Nephron progenitor cell (in vitro differentiated cells): Measurements from ENCODE around the gene NUCB1.
"Not testable (repeated sequence)": the region's sequence is repeated elsewhere in the genome, so short reads cannot be mapped to it uniquely, and the experiment has no call there.

Experiments used
- DNase-seq: peaks from one replicate; pipeline ENCODE4 v3.0.0; 2021
- H3K27ac Mint-ChIP-seq: 2 replicates; pipeline ENCODE4 v1.8.0; 2021; ENCODE audit warnings: mild to moderate bottlenecking, moderate library complexity, mixed read lengths
- H3K27me3 Mint-ChIP-seq: 2 replicates; pipeline ENCODE4 v1.8.0; 2021; ENCODE audit warnings: mild to moderate bottlenecking, low read depth, mixed read lengths; ENCODE audit not compliant: poor library complexity
- H3K36me3 Mint-ChIP-seq: 2 replicates; pipeline ENCODE4 v1.8.0; 2021; ENCODE audit warnings: low read depth, mixed read lengths
- H3K4me1 Mint-ChIP-seq: 2 replicates; pipeline ENCODE4 v1.8.0; 2021; ENCODE audit warnings: mixed read lengths
- H3K4me3 Mint-ChIP-seq: 2 replicates; pipeline ENCODE4 v1.8.0; 2021; ENCODE audit warnings: mild to moderate bottlenecking, moderate library complexity, mixed read lengths
- H3K9me3 Mint-ChIP-seq: 2 replicates; pipeline ENCODE4 v1.8.0; 2021; ENCODE audit warnings: mild to moderate bottlenecking, moderate library complexity, mixed read lengths
- TF ChIP-seq, protein P1 (sequence below): fragments of 200-600 bp; sonication (generic); IDR thresholded peaks from 2 replicates; pipeline ENCODE4 v1.5.0; 2021; ENCODE audit warnings: antibody characterized with exemption

Gene NUCB1

DNA sequence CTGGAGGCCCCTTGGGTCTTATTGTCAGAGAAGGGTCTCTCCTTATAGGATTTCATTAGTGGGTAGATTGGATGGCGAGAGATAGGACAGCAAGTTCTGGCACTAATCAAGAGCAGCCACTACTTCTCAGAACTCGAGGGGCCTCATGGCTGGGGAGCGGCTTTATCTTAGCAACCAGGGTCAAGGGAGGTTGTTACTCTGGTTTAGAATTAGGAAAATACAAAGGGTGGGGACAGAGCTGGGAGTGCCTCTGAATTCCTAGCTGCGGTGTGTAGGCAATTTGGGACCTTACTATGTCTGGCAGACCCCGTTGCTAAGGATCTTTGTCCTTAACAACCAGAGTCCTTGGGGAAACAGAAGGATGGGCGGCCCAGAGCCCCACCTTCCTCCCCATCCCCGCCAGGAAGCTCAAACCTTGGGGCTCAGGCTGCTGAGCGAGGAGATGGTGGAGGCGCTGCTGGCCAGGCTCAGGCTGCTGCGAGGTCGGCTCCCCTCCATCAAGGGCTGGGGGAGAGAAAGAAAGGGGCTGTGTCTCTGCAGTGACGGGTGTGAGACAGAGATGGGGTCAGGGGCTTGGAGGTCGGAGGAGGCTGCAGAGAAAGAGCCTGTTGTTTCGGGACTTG lies 32.9 kb upstream of the NUCB1 start:
- H3K4me3 Mint-ChIP-seq, result peak overlapping the region; percentile 90
- H3K9me3 Mint-ChIP-seq, result no peaks in the 10 kb centered on the region
- DNase-seq, result no peak
- peak overlapping the region; percentile 92 for H3K27ac Mint-ChIP-seq
- TF ChIP-seq, protein P1, sequence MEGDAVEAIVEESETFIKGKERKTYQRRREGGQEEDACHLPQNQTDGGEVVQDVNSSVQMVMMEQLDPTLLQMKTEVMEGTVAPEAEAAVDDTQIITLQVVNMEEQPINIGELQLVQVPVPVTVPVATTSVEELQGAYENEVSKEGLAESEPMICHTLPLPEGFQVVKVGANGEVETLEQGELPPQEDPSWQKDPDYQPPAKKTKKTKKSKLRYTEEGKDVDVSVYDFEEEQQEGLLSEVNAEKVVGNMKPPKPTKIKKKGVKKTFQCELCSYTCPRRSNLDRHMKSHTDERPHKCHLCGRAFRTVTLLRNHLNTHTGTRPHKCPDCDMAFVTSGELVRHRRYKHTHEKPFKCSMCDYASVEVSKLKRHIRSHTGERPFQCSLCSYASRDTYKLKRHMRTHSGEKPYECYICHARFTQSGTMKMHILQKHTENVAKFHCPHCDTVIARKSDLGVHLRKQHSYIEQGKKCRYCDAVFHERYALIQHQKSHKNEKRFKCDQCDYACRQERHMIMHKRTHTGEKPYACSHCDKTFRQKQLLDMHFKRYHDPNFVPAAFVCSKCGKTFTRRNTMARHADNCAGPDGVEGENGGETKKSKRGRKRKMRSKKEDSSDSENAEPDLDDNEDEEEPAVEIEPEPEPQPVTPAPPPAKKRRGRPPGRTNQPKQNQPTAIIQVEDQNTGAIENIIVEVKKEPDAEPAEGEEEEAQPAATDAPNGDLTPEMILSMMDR, result no peak
- H3K36me3 Mint-ChIP-seq, result peaks cover 26% of the 10 kb centered on the region
- peaks cover 3% of the 10 kb centered on the region for H3K27me3 Mint-ChIP-seq
- H3K4me1 Mint-ChIP-seq, result peaks cover 55% of the 10 kb centered on the region

DNA sequence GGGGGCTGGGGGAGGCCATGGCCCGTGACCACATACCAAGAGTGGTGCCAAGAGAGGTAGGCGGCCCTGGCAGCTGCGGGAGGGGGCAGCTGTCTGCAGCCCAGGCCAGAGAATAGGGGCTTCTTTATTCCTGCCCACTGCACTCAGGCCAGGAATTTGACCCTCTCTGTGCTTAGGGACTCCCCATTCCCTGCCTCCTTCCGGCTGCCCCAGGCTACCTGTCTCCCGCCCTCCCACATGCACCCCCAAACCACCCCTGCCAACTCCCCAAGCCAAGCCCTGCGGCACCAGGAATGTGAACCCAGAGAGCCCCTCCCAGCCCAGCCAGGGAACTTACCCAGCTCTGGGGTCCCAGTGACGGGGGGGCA lies 32.4 kb upstream of the NUCB1 start:
- Mint-ChIP-seq H3K27ac (peak overlapping the region; percentile 99), H3K9me3 (no peaks in the 10 kb centered on the region), H3K4me3 (peak overlapping the region; percentile 90)

DNA sequence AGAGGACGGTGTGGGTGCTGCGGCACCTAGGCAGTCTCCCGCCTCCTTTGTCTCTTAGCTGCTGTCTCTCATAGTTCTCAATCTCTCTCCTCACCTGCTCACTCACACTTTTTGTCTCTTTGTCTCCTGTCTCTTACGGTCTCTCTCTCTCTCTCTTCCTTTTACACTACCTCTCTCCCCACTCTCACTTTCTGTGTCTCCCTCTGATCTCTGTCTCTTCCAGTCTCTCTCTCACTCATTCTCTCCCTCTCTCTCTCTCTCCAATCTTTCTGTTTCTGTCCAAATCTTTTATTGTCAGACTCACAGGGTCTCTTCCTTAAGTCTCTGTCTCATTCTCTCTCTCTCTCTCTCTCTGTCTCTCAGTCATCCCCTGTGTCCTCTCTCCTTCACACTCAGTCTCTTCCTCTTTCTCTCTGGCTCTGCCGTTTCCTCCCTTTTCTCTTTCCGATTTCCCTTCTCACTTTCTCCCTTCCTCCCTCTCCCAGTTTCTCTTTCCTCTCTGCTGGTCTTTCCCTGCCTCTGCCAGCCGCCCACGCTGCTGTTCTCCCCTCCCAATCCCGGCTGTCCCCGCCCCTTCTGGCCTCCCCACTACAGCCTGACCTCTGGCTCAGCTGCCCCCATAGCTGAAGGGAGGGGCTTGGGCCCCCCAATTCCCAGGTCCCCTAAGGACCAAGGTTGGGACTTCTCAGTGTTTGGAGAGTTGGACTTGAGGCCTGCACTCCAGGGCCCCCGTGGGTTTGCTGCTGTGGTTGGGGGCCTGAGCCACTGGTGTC lies 31.8 kb upstream of the NUCB1 start, which contains the start of gene PLEKHA4:
PLEKHA4 (minus strand) TSS at position 504 of the 773 bp plus-strand sequence. CDS start 997 bp downstream, outside the sequence.
- TF ChIP-seq, protein P1, result no peak
- no peaks in the 10 kb centered on the region for H3K9me3 Mint-ChIP-seq
- peak within 1 kb of the TSS; percentile 90 for H3K4me3 Mint-ChIP-seq
- peaks cover 25% of the 10 kb centered on the region for H3K36me3 Mint-ChIP-seq
- H3K4me1 Mint-ChIP-seq, result peaks cover 59% of the 10 kb centered on the region
- peaks cover 3% of the 10 kb centered on the region for H3K27me3 Mint-ChIP-seq
- peak within 1 kb of the TSS; percentile 99 for H3K27ac Mint-ChIP-seq
- peak; percentile 58 for DNase-seq

More for the DNA sequence above, 32.4 kb upstream of the NUCB1 start:
- peaks cover 24% of the 10 kb centered on the region for H3K36me3 Mint-ChIP-seq
- H3K4me1 Mint-ChIP-seq, result peaks cover 58% of the 10 kb centered on the region
- DNase-seq, result no peak
- TF ChIP-seq, protein P1, result no peak
- H3K27me3 Mint-ChIP-seq, result peaks cover 3% of the 10 kb centered on the region

DNA sequence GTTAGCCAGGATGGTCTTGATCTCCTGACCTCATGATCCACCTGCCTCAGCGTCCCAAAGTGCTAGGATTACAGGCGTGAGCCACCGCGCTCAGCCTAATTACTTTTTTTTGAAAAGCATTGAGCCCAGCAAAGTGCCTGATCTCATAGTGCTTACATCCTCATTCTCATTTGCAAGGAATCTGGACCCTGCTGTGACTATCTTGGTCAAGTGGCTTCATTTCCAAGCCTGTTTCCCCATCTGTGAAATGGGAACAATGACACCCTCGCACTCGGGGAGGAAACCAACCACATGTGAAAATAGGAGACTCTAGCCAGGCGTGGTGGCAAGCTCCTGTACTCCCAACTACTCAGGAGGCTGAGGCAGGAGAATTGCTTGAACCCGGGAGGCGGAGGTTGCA lies 30.1 kb upstream of the NUCB1 start:
- DNase-seq, result no peak
- Mint-ChIP-seq H3K27me3 (peaks cover 3% of the 10 kb centered on the region), H3K9me3 (no peaks in the 10 kb centered on the region), H3K4me1 (peaks cover 68% of the 10 kb centered on the region), H3K4me3 (no peak overlapping the region), H3K27ac (no peak overlapping the region), H3K36me3 (peaks cover 25% of the 10 kb centered on the region)
- TF ChIP-seq, protein P1, result no peak

DNA sequence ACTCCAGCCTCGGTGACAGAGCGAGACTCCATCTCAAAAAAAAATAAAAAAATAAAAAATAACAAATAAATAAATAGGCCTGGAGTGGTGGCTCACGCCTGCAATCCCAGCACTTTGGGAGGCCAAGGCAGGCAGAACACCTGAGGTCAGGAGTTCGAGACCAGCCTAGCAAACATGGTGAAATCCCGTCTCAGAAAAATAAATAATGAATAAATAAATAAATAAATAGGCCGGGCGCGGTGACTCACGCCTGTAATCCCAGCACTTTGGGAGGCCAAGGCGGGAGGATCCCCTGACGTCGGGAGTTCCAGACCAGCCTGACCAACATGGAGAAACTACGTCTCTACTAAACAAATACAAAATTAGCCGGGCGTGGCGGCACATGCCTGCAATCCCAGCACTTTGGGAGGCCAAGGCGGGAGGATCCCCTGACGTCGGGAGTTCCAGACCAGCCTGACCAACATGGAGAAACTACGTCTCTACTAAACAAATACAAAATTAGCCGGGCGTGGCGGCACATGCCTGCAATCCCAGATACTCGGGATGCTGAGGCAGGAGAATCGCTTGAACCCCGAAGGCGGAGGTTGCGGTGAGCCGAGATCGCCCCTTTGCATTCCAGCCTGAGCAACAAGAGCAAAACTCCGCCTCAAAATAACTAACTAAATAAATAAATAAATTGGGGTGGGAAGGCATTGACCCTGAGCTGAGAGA lies 28.5 kb upstream of the NUCB1 start:
- Mint-ChIP-seq H3K27ac (peak overlapping the region; percentile 100), H3K4me3 (peak overlapping the region; percentile 99), H3K4me1 (peaks cover 73% of the 10 kb centered on the region), H3K36me3 (peaks cover 31% of the 10 kb centered on the region)
- H3K27me3 Mint-ChIP-seq, DNase-seq, H3K9me3 Mint-ChIP-seq: not testable (repeated sequence)
